Limb (tissue), 2 donors: Measurements from ENCODE around the gene ZNF362.

Source experiments
- DNase-seq, 2 donors: peaks; one replicate each; pipeline ENCODE4 v3.0.0-alpha.2; 2016; ENCODE audit errors: extremely low spot score in 2 of 2

The ZNF362 gene

GRCh38 chr1:33244143-33244808 lies 12.0 kb upstream of the ZNF362 start:
- no peak for DNase-seq

GRCh38 chr1:33244809-33245186 lies 11.5 kb upstream of the ZNF362 start:
- DNase-seq: no peak

- no peak for DNase-seq
These were observed 10.1 kb upstream of the ZNF362 start for GRCh38 chr1:33246171-33246570.

- no peak for DNase-seq
These were observed 8.7 kb upstream of the ZNF362 start for GRCh38 chr1:33247545-33247944.

- DNase-seq: no peak
These were observed 8.0 kb upstream of the ZNF362 start for GRCh38 chr1:33248244-33248643.

GRCh38 chr1:33249422-33249821 lies 6.9 kb upstream of the ZNF362 start:
- no peak for DNase-seq

- no peak for DNase-seq
These were observed 6.1 kb upstream of the ZNF362 start for GRCh38 chr1:33250217-33250616.

- DNase-seq: no peak
These were observed 5.6 kb upstream of the ZNF362 start for GRCh38 chr1:33250724-33251123.

GRCh38 chr1:33254491-33254890 lies 1.8 kb upstream of the ZNF362 start:
- DNase-seq: no peak

- peak; percentile 62 to 78 for DNase-seq
These were observed 708 bp upstream of the ZNF362 start for GRCh38 chr1:33255347-33256220.

- no peak for DNase-seq
These were observed 146 bp upstream of the ZNF362 start for GRCh38 chr1:33256221-33256470.

- DNase-seq: no peak
These were observed 997 bp downstream of the ZNF362 start for GRCh38 chr1:33257207-33257771.

GRCh38 chr1:33257772-33258712 lies 1.8 kb downstream of the ZNF362 start:
- peak in 1 of 2 donors; percentile 50 for DNase-seq

- DNase-seq: no peak
These were observed 2.5 kb downstream of the ZNF362 start for GRCh38 chr1:33258788-33259274.

GRCh38 chr1:33259879-33260278 lies 3.6 kb downstream of the ZNF362 start:
- no peak for DNase-seq

- DNase-seq: no peak
These were observed 4.1 kb downstream of the ZNF362 start for GRCh38 chr1:33260439-33260838.

- no peak for DNase-seq
These were observed 5.1 kb downstream of the ZNF362 start for GRCh38 chr1:33261344-33261743.

GRCh38 chr1:33263890-33264504 lies 7.7 kb downstream of the ZNF362 start:
- no peak for DNase-seq

- no peak for DNase-seq
These were observed 9.7 kb downstream of the ZNF362 start for GRCh38 chr1:33265780-33266605.

- no peak for DNase-seq
These were observed 10.5 kb downstream of the ZNF362 start for GRCh38 chr1:33266766-33267165.
